ENCODE measurements around the gene FOXO3.

Gene FOXO3

GRCh38 chr6:108546079-108547049 lies 14.4 kb upstream of the FOXO3 start:
- no peak for TF ChIP-seq CTCF (IDR thresholded peaks at IDR 0.05; ENCODE audit: control insufficient read depth, extremely low read depth, insufficient read depth)
- no peak overlapping the region for H3K4me3 ChIP-seq (ENCODE audit: low read depth, low read length)
- no peak for DNase-seq (ENCODE audit: low read depth)

- TF ChIP-seq CTCF (IDR thresholded peaks at IDR 0.05; ENCODE audit: control insufficient read depth, extremely low read depth, insufficient read depth), result no peak
- no peak overlapping the region for H3K4me3 ChIP-seq (ENCODE audit: low read depth, low read length)
- no peak for DNase-seq (ENCODE audit: low read depth)
Observed at GRCh38 chr6:108549241-108549640, 11.5 kb upstream of the FOXO3 start.

GRCh38 chr6:108549741-108550140 lies 11.0 kb upstream of the FOXO3 start:
- no peak overlapping the region for H3K4me3 ChIP-seq (ENCODE audit: low read depth, low read length)
- no peak for DNase-seq (ENCODE audit: low read depth)
- no peak for TF ChIP-seq CTCF (IDR thresholded peaks at IDR 0.05; ENCODE audit: control insufficient read depth, extremely low read depth, insufficient read depth)

- no peak overlapping the region for H3K4me3 ChIP-seq (ENCODE audit: low read depth, low read length)
- DNase-seq (ENCODE audit: low read depth), result no peak
- TF ChIP-seq CTCF (IDR thresholded peaks at IDR 0.05; ENCODE audit: control insufficient read depth, extremely low read depth, insufficient read depth), result no peak
Observed at GRCh38 chr6:108550256-108550655, 10.5 kb upstream of the FOXO3 start.

GRCh38 chr6:108555399-108556052 lies 5.2 kb upstream of the FOXO3 start:
- DNase-seq (ENCODE audit: low read depth), result no peak
- TF ChIP-seq CTCF (IDR thresholded peaks at IDR 0.05; ENCODE audit: control insufficient read depth, extremely low read depth, insufficient read depth), result no peak

GRCh38 chr6:108556250-108556649 lies 4.5 kb upstream of the FOXO3 start:
- H3K4me3 ChIP-seq (ENCODE audit: low read depth, low read length), result no peak overlapping the region
- DNase-seq (ENCODE audit: low read depth), result no peak
- no peak for TF ChIP-seq CTCF (IDR thresholded peaks at IDR 0.05; ENCODE audit: control insufficient read depth, extremely low read depth, insufficient read depth)

More at GRCh38 chr6:108555399-108556052, 5.2 kb upstream of the FOXO3 start:
- H3K4me3 ChIP-seq (ENCODE audit: low read depth, low read length), result no peak overlapping the region

Data from LNCaP clone FGC (cell line).